B cell (primary cell): Measurements from ENCODE around the gene MFAP2.

ENCODE experiments used
- CTCF ChIP-seq: fragments of 200-600 bp; IDR thresholded peaks from one replicate; pipeline ENCODE4 v1.8.0; 2022; ENCODE audit warnings: antibody characterized with exemption, mild to moderate bottlenecking
- EZH2 ChIP-seq: IDR thresholded peaks from 2 replicates; pipeline ENCODE4 v1.6.1; 2012; ENCODE audit warnings: borderline replicate concordance, low read depth, mild to moderate bottlenecking, moderate library complexity, low read length; ENCODE audit not compliant: insufficient read depth, poor library complexity, severe bottlenecking

DNA sequence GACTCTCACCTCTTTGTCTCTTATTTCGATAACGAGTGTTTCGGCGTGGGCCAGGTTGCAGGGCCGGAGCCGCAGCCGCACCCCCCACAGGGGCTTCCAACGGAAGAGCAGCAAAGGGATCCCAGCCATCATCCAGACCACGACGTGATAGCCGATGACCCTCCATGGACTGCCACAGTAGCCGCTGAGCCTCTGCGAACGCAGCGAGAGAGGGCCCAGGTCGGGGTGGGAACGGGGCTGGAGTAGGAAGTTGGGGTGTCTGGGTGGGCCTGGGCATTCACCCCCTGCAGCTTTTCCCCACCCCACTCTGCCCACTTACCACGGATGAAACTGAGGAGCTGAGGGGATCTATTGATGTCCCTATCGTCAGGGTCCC is 24.9 kb upstream of the MFAP2 start:
- TF ChIP-seq CTCF (no peak), EZH2 (no peak)
